Mesenchymal stem cell (in vitro differentiated cells and primary cell): ENCODE data around the gene ARG2.

Experiments
- DNase-seq: peaks from one replicate; pipeline ENCODE4 v3.0.0-alpha.2; 2013
- H2AFZ ChIP-seq: one replicate; pipeline ENCODE4 v1.6.1; 2013; ENCODE audit warnings: low read depth, mild to moderate bottlenecking, control low read depth, inconsistent platforms, low read length, moderate library complexity
- H2AK5ac ChIP-seq: 2 replicates; pipeline ENCODE4 v1.6.1; 2013; ENCODE audit warnings: low read length, moderate library complexity, mild to moderate bottlenecking, inconsistent platforms; ENCODE audit not compliant: severe bottlenecking
- H2BK120ac ChIP-seq: one replicate; pipeline ENCODE4 v1.6.1; 2013; ENCODE audit warnings: low read depth, mild to moderate bottlenecking, inconsistent platforms, low read length, moderate library complexity
- H2BK12ac ChIP-seq, 2 experiments: one replicate each; pipeline ENCODE4 v1.6.1; 2013; ENCODE audit warnings: inconsistent platforms in 2 of 2, low read length in 2 of 2, mild to moderate bottlenecking in 2 of 2, moderate library complexity in 2 of 2, control low read depth in 1 of 2
- H2BK15ac ChIP-seq: one replicate; pipeline ENCODE4 v1.6.1; 2013; ENCODE audit warnings: mild to moderate bottlenecking, low read depth, inconsistent platforms; ENCODE audit not compliant: poor library complexity, severe bottlenecking
- H2BK5ac ChIP-seq: 2 replicates; pipeline ENCODE4 v1.6.1; 2013; ENCODE audit warnings: low read depth, mild to moderate bottlenecking, low read length, control low read depth, inconsistent platforms; ENCODE audit not compliant: poor library complexity, severe bottlenecking
- H3K14ac ChIP-seq, 2 experiments: one replicate each; pipeline ENCODE4 v1.6.1; 2013; ENCODE audit warnings: inconsistent platforms in 2 of 2, low read length in 2 of 2, control low read depth in 1 of 2, mild to moderate bottlenecking in 1 of 2, moderate library complexity in 1 of 2
- H3K18ac ChIP-seq, 2 experiments: one replicate each; pipeline ENCODE4 v1.6.1; 2013; ENCODE audit warnings: inconsistent platforms in 2 of 2, low read length in 2 of 2, control low read depth in 1 of 2, low read depth in 1 of 2, mild to moderate bottlenecking in 1 of 2
- H3K23ac ChIP-seq, 2 experiments: one replicate each; pipeline ENCODE4 v1.6.1; 2013; ENCODE audit warnings: inconsistent platforms in 2 of 2, low read length in 2 of 2, mild to moderate bottlenecking in 2 of 2, moderate library complexity in 2 of 2, control low read depth in 1 of 2
- H3K27ac ChIP-seq: 2 replicates; pipeline ENCODE4 v1.5.1; 2013; ENCODE audit warnings: mild to moderate bottlenecking, moderate library complexity, low read length, control low read depth, inconsistent platforms; ENCODE audit not compliant: poor library complexity, severe bottlenecking
- H3K27me3 ChIP-seq, 2 experiments: 2 replicates each; pipeline versions ENCODE4 v1.6.1 to v1.7.0; 2013; ENCODE audit warnings: low read length in 2 of 2, mild to moderate bottlenecking in 2 of 2, moderate library complexity in 2 of 2, control low read depth in 1 of 2, inconsistent platforms in 1 of 2; ENCODE audit not compliant: control insufficient read depth in 1 of 2, insufficient read depth in 1 of 2
- H3K36me3 ChIP-seq, 2 experiments: 2 replicates each; pipeline versions ENCODE4 v1.6.1 to v1.7.0; 2013; ENCODE audit warnings: low read length in 2 of 2, control low read depth in 1 of 2, inconsistent platforms in 1 of 2, low read depth in 1 of 2, mild to moderate bottlenecking in 1 of 2; ENCODE audit not compliant: insufficient read depth in 2 of 2, control insufficient read depth in 1 of 2
- H3K4ac ChIP-seq, 2 experiments: one replicate each; pipeline ENCODE4 v1.6.1; 2013; ENCODE audit warnings: inconsistent platforms in 2 of 2, low read length in 2 of 2, mild to moderate bottlenecking in 2 of 2, moderate library complexity in 2 of 2, control low read depth in 1 of 2, low read depth in 1 of 2
- H3K4me1 ChIP-seq: 2 replicates; pipeline ENCODE4 v1.6.1; 2013; ENCODE audit warnings: low read depth, low read length, control low read depth; ENCODE audit not compliant: control insufficient read depth, insufficient read depth
- H3K4me2 ChIP-seq: 2 replicates; pipeline ENCODE4 v1.6.1; 2013; ENCODE audit warnings: low read length, mild to moderate bottlenecking, inconsistent platforms; ENCODE audit not compliant: poor library complexity, severe bottlenecking
- H3K4me3 ChIP-seq, 2 experiments: 2 replicates each; pipeline versions ENCODE4 v1.5.1 to v1.7.0; 2013; ENCODE audit warnings: low read length in 2 of 2, mild to moderate bottlenecking in 2 of 2, control low read depth in 1 of 2, low read depth in 1 of 2; ENCODE audit not compliant: insufficient read depth in 1 of 2
- H3K79me1 ChIP-seq: replicated peaks from 2 replicates; pipeline ENCODE4 v1.6.1; 2013; ENCODE audit warnings: mild to moderate bottlenecking, control low read depth, low read length, inconsistent platforms; ENCODE audit not compliant: poor library complexity, severe bottlenecking
- H3K9ac ChIP-seq: 2 replicates; pipeline ENCODE4 v1.7.0; 2013; ENCODE audit warnings: mild to moderate bottlenecking, low read length, moderate library complexity
- H3K9me3 ChIP-seq: 2 replicates; pipeline ENCODE4 v1.7.0; 2013; ENCODE audit warnings: mild to moderate bottlenecking, low read length; ENCODE audit not compliant: control insufficient read depth
- H4K8ac ChIP-seq: one replicate; pipeline ENCODE4 v1.6.1; 2013; ENCODE audit warnings: inconsistent platforms, mild to moderate bottlenecking, low read length, moderate library complexity
- H4K91ac ChIP-seq: one replicate; pipeline ENCODE4 v1.6.1; 2013; ENCODE audit warnings: mild to moderate bottlenecking, low read length, inconsistent platforms
- WGBS: methylation state at CpG from one replicate; pipeline ENCODE4 v1.1.7; 2013; ENCODE audit warnings: mixed read lengths; 5-methylcytosine and 5-hydroxymethylcytosine counted together

The ARG2 gene

GRCh38 chr14:67630186-67630585, 10.5 kb downstream of the ARG2 start:
- Histone ChIP-seq H2BK5ac (no peak overlapping the region), H3K27ac (no peak overlapping the region), H3K27me3 (no peaks in the 10 kb centered on the region), H3K9me3 (no peaks in the 10 kb centered on the region), H3K18ac (no peak overlapping the region), H3K4me2 (no peak overlapping the region), H3K4me3 (no peak overlapping the region), H2AK5ac (no peak overlapping the region), H3K36me3 (no peaks in the 10 kb centered on the region), H3K23ac (no peak overlapping the region), H3K4me1 (no peaks in the 10 kb centered on the region), H3K14ac (no peak overlapping the region), H2BK15ac (no peak overlapping the region), H4K91ac (no peak overlapping the region), H4K8ac (no peak overlapping the region), H2BK12ac (no peak overlapping the region), H3K4ac (no peak overlapping the region), H3K9ac (no peak overlapping the region), H3K79me1 (no peaks in the 10 kb centered on the region), H2AFZ (no peak overlapping the region), H2BK120ac (no peak overlapping the region)
- 100% methylated on average over 2 of the region's 4 CpGs for WGBS
- no peak for DNase-seq

- Histone ChIP-seq H3K27me3 (no peaks in the 10 kb centered on the region), H3K36me3 (no peaks in the 10 kb centered on the region), H3K9me3 (no peaks in the 10 kb centered on the region), H3K23ac (no peak overlapping the region), H2BK120ac (no peak overlapping the region), H3K4me3 (no peak overlapping the region), H4K8ac (no peak overlapping the region), H3K79me1 (no peaks in the 10 kb centered on the region), H2AK5ac (no peak overlapping the region), H3K27ac (no peak overlapping the region), H3K4ac (no peak overlapping the region), H3K4me2 (no peak overlapping the region), H2BK15ac (no peak overlapping the region), H2AFZ (no peak overlapping the region), H3K4me1 (no peaks in the 10 kb centered on the region), H2BK5ac (no peak overlapping the region), H3K14ac (no peak overlapping the region), H3K18ac (no peak overlapping the region), H2BK12ac (no peak overlapping the region), H4K91ac (no peak overlapping the region), H3K9ac (no peak overlapping the region)
- 73% methylated on average over 5 of the region's 5 CpGs for WGBS
- no peak for DNase-seq
Measured at GRCh38 chr14:67630938-67631337, 11.2 kb downstream of the ARG2 start.

- Histone ChIP-seq H2BK5ac (no peak overlapping the region), H4K8ac (no peak overlapping the region), H3K79me1 (peaks cover 2% of the 10 kb centered on the region), H3K9me3 (no peaks in the 10 kb centered on the region), H2BK12ac (no peak overlapping the region), H3K4ac (no peak overlapping the region), H2AFZ (no peak overlapping the region), H3K27me3 (no peaks in the 10 kb centered on the region), H3K9ac (no peak overlapping the region), H3K23ac (no peak overlapping the region), H3K4me2 (no peak overlapping the region), H3K27ac (no peak overlapping the region), H3K4me1 (no peaks in the 10 kb centered on the region), H3K4me3 (no peak overlapping the region), H4K91ac (no peak overlapping the region), H2BK120ac (no peak overlapping the region), H3K36me3 (no peaks in the 10 kb centered on the region), H3K18ac (no peak overlapping the region), H2BK15ac (no peak overlapping the region), H2AK5ac (no peak overlapping the region), H3K14ac (no peak overlapping the region)
- WGBS: 90% methylated on average over 5 of the region's 5 CpGs
- DNase-seq: no peak
Measured at GRCh38 chr14:67633451-67634147, 13.9 kb downstream of the ARG2 start.

GRCh38 chr14:67636361-67636919, 16.7 kb downstream of the ARG2 start:
- peak; percentile 42 for DNase-seq
- 23% methylated on average over 3 of the region's 3 CpGs for WGBS
- H3K9ac ChIP-seq: no peak overlapping the region
- H2BK5ac ChIP-seq: no peak overlapping the region
- H2BK12ac ChIP-seq: no peak overlapping the region
- no peak overlapping the region for H3K4ac ChIP-seq
- no peak overlapping the region for H3K18ac ChIP-seq
- H2BK120ac ChIP-seq: no peak overlapping the region
- H3K36me3 ChIP-seq: no peaks in the 10 kb centered on the region
- H3K23ac ChIP-seq: no peak overlapping the region
- H3K14ac ChIP-seq: no peak overlapping the region
- H2AK5ac ChIP-seq: no peak overlapping the region
- H3K9me3 ChIP-seq: no peaks in the 10 kb centered on the region
- no peak overlapping the region for H3K27ac ChIP-seq
- H3K4me3 ChIP-seq: no peak overlapping the region
- no peak overlapping the region for H2AFZ ChIP-seq
- H3K4me2 ChIP-seq: no peak overlapping the region
- H3K27me3 ChIP-seq: no peaks in the 10 kb centered on the region
- no peaks in the 10 kb centered on the region for H3K4me1 ChIP-seq
- no peak overlapping the region for H4K91ac ChIP-seq
- H2BK15ac ChIP-seq: no peak overlapping the region
- peaks cover 2% of the 10 kb centered on the region for H3K79me1 ChIP-seq
- no peak overlapping the region for H4K8ac ChIP-seq
